SK-N-SH treated with all-trans-retinoic acid at 6 μM for 48 hours (cell line): ENCODE results near the gene NR5A2.

Experiments
- ATAC-seq: fragments of 200-7000 bp; cut with Tn5 transposase; 3 replicates; pipeline ENCODE4 v1.9.1; 2020; ENCODE audit warnings: mild to moderate bottlenecking, moderate library complexity
- ARNTL ChIP-seq: fragments of 450-650 bp; formaldehyde crosslinking; IDR thresholded peaks from 2 replicates; pipeline ENCODE4 v1.5.0; 2020; ENCODE audit warnings: low read depth, mild to moderate bottlenecking, moderate library complexity, borderline replicate concordance
- BACH2 ChIP-seq: fragments of 250-450 bp; sonication (Bioruptor Pico); IDR thresholded peaks from 2 replicates; pipeline ENCODE4 v1.9.0; 2021; ENCODE audit warnings: mild to moderate bottlenecking, borderline replicate concordance
- CSDC2 ChIP-seq: fragments of 250-450 bp; sonication (Bioruptor Pico); IDR thresholded peaks from 2 replicates; pipeline ENCODE4 v1.5.0; 2020; ENCODE audit warnings: mild to moderate bottlenecking, moderate library complexity
- ESRRG ChIP-seq: fragments of 250-450 bp; sonication (Bioruptor Pico); IDR thresholded peaks from 2 replicates; pipeline ENCODE4 v1.6.1; 2021; ENCODE audit warnings: mild to moderate bottlenecking
- GLIS3 ChIP-seq: fragments of 250-450 bp; sonication (Bioruptor Pico); IDR thresholded peaks from 2 replicates; pipeline ENCODE4 v1.5.0; 2020; ENCODE audit warnings: mild to moderate bottlenecking, moderate library complexity
- ISL1 ChIP-seq: fragments of 250-450 bp; sonication (Bioruptor Pico); IDR thresholded peaks from 2 replicates; pipeline ENCODE4 v2.1.2; 2022; ENCODE audit warnings: mild to moderate bottlenecking, moderate library complexity
- OSR1 ChIP-seq: fragments of 250-450 bp; sonication (Bioruptor Pico); IDR thresholded peaks from 2 replicates; pipeline ENCODE4 v1.8.0; 2022; ENCODE audit warnings: moderate library complexity, mild to moderate bottlenecking, inconsistent platforms
- PPARA ChIP-seq: fragments of 250-450 bp; sonication (Bioruptor Pico); IDR thresholded peaks from 2 replicates; pipeline ENCODE4 v1.5.0; 2020; ENCODE audit warnings: mild to moderate bottlenecking, borderline replicate concordance
- RARB ChIP-seq: fragments of 250-450 bp; sonication (Bioruptor Pico); IDR thresholded peaks from 2 replicates; pipeline ENCODE4 v1.8.0; 2021; ENCODE audit warnings: mild to moderate bottlenecking, moderate library complexity
- SNAI2 ChIP-seq: fragments of 250-450 bp; sonication (Bioruptor Pico); IDR thresholded peaks from 2 replicates; pipeline ENCODE4 v1.5.0; 2020; ENCODE audit warnings: mild to moderate bottlenecking, moderate library complexity
- TCF4 ChIP-seq: fragments of 250-450 bp; sonication (Bioruptor Pico); IDR thresholded peaks from 2 replicates; pipeline ENCODE4 v1.8.0; 2021; ENCODE audit warnings: mild to moderate bottlenecking, moderate library complexity, borderline replicate concordance
- TOX ChIP-seq: fragments of 250-450 bp; sonication (Bioruptor Pico); IDR thresholded peaks from 2 replicates; pipeline ENCODE4 v1.8.0; 2021; ENCODE audit warnings: mild to moderate bottlenecking, moderate library complexity, borderline replicate concordance
- ZC3H10 ChIP-seq: fragments of 250-450 bp; sonication (Bioruptor Pico); IDR thresholded peaks from 2 replicates; pipeline ENCODE4 v1.5.1; 2021; ENCODE audit warnings: mild to moderate bottlenecking, moderate library complexity
- ZFP3 ChIP-seq: fragments of 250-450 bp; sonication (Bioruptor Pico); IDR thresholded peaks from 2 replicates; pipeline ENCODE4 v1.5.0; 2020; ENCODE audit warnings: mild to moderate bottlenecking, moderate library complexity
- ZFP30 ChIP-seq: fragments of 450-650 bp; formaldehyde crosslinking; IDR thresholded peaks from 2 replicates; pipeline ENCODE4 v1.5.0; 2022; ENCODE audit warnings: mild to moderate bottlenecking, moderate library complexity
- ZNF565 ChIP-seq: fragments of 450-650 bp; formaldehyde crosslinking; conservative IDR thresholded peaks from 2 replicates; pipeline ENCODE4 v1.5.0; 2020; ENCODE audit warnings: low read depth, mild to moderate bottlenecking, moderate library complexity
- ZNF70 ChIP-seq: fragments of 450-650 bp; formaldehyde crosslinking; IDR thresholded peaks from 2 replicates; pipeline ENCODE4 v1.5.0; 2020; ENCODE audit warnings: mild to moderate bottlenecking, moderate library complexity
- ZNF8 ChIP-seq: fragments of 450-650 bp; formaldehyde crosslinking; IDR thresholded peaks from 2 replicates; pipeline ENCODE4 v1.5.0; 2020; ENCODE audit warnings: mild to moderate bottlenecking, moderate library complexity
- TF ChIP-seq, protein P1 (sequence below): fragments of 250-450 bp; sonication (Bioruptor Pico); IDR thresholded peaks from 2 replicates; pipeline ENCODE4 v1.8.0; 2020; ENCODE audit warnings: mild to moderate bottlenecking, moderate library complexity, borderline replicate concordance
- TF ChIP-seq, protein P2 (sequence below): fragments of 250-450 bp; sonication (Bioruptor Pico); IDR thresholded peaks from 2 replicates; pipeline ENCODE4 v1.5.1; 2021; ENCODE audit warnings: mild to moderate bottlenecking, moderate library complexity
- TF ChIP-seq, protein P3 (sequence below): fragments of 250-450 bp; sonication (Bioruptor Pico); IDR thresholded peaks from 2 replicates; pipeline ENCODE4 v1.5.0; 2020; ENCODE audit warnings: mild to moderate bottlenecking, moderate library complexity

Gene NR5A2

DNA sequence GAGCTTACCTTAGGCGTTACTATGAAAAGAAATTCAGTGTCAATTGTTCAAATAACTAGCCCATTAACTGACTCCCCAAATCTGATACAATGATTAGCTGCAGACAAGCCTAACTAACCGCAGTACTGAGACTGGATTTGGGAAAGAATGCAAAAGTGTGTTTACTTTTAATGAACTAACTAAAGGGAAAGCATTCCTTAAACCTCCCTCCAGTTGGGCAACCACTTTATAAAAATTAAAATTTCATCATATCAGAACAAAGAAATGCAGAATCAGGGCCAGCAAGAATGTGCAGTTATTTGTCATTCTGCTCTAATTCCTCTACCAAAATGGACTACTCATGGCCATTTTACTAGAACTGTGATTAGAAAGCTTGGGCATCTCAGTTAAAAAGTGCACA, 11.7 kb upstream of the NR5A2 start:
- no peak for ATAC-seq
- TF ChIP-seq RARB (CRISPR knock-in tag) (no peak), ISL1 (CRISPR knock-in tag) (no peak), ZNF8 (no peak), TCF4 (CRISPR knock-in tag) (no peak), ZNF565 (CRISPR knock-in tag) (no peak), ZFP3 (CRISPR knock-in tag) (no peak), ZC3H10 (no peak), GLIS3 (CRISPR knock-in tag) (no peak), TOX (CRISPR knock-in tag) (no peak), SNAI2 (no peak), ZFP30 (no peak), ESRRG (CRISPR knock-in tag) (no peak), CSDC2 (CRISPR knock-in tag) (no peak)
- TF ChIP-seq, protein P1, sequence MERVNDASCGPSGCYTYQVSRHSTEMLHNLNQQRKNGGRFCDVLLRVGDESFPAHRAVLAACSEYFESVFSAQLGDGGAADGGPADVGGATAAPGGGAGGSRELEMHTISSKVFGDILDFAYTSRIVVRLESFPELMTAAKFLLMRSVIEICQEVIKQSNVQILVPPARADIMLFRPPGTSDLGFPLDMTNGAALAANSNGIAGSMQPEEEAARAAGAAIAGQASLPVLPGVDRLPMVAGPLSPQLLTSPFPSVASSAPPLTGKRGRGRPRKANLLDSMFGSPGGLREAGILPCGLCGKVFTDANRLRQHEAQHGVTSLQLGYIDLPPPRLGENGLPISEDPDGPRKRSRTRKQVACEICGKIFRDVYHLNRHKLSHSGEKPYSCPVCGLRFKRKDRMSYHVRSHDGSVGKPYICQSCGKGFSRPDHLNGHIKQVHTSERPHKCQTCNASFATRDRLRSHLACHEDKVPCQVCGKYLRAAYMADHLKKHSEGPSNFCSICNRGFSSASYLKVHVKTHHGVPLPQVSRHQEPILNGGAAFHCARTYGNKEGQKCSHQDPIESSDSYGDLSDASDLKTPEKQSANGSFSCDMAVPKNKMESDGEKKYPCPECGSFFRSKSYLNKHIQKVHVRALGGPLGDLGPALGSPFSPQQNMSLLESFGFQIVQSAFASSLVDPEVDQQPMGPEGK (CRISPR knock-in tag): no peak
- TF ChIP-seq, protein P2, sequence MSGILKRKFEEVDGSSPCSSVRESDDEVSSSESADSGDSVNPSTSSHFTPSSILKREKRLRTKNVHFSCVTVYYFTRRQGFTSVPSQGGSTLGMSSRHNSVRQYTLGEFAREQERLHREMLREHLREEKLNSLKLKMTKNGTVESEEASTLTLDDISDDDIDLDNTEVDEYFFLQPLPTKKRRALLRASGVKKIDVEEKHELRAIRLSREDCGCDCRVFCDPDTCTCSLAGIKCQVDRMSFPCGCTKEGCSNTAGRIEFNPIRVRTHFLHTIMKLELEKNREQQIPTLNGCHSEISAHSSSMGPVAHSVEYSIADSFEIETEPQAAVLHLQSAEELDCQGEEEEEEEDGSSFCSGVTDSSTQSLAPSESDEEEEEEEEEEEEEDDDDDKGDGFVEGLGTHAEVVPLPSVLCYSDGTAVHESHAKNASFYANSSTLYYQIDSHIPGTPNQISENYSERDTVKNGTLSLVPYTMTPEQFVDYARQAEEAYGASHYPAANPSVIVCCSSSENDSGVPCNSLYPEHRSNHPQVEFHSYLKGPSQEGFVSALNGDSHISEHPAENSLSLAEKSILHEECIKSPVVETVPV (CRISPR knock-in tag): no peak

DNA sequence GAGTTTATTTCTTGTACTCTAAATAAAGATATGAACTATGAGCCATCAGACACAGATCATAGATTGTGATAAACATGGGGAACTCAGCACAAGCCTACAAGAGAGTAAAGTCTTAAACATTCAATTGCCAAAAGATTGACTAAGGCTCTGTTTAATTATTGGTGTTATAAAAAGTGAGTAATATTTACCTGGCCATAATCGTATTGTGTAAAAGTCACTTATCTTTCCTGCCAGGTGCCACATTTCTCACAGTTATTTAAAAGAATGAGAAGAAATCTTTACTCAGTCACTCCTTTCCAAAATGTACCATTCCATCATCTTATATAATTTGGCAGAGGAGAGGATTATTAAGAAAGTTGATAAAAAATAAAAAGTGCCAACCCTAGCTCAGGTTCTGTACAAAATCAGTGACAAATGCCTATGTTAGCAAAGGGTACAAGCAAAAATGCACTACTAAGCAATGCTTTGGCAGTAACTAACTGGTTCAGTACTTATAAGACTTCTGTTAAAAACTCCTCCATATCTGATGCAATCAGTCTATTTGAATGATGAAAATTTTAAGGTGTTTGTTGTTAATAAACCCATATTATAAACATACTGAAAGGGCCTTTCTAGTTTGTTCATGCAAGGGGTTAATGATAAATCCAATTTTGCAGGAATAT, 5.8 kb upstream of the NR5A2 start:
- TF ChIP-seq PPARA (no peak), ZNF70 (no peak), RARB (CRISPR knock-in tag) (no peak), ZC3H10 (no peak)
- ATAC-seq: no peak

DNA sequence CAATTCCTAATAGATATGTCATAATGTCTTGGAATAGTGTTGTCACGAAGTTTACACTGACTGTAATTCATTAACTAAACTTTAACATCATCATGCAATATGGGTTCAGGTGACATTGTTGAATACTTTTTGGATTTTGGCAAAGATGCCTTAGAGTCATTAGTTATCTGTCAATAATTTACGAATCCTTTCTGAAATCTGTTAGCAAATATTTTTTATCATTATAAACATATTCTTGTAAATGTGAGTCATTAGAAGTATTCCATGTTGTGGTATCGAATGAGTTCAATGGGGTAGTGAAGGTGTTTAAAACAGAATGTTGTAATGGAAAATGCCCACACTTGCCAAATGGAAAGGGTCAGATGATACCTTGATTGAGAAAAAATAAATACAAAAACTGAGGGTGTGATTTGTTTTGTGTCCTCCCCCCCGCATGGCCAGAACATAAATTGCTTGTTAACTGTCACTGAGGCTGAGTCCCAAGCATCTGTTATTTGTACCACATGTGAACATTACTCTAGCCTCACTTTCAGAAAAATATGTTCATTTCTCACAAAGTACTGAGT, 5.2 kb upstream of the NR5A2 start:
- ATAC-seq: no peak
- TF ChIP-seq ZNF70: no peak
- TF ChIP-seq, protein P2 (CRISPR knock-in tag): no peak
- TF ChIP-seq, protein P1 (CRISPR knock-in tag): no peak
- TF ChIP-seq ZNF8: no peak
- TF ChIP-seq SNAI2: no peak
- TF ChIP-seq, protein P3, sequence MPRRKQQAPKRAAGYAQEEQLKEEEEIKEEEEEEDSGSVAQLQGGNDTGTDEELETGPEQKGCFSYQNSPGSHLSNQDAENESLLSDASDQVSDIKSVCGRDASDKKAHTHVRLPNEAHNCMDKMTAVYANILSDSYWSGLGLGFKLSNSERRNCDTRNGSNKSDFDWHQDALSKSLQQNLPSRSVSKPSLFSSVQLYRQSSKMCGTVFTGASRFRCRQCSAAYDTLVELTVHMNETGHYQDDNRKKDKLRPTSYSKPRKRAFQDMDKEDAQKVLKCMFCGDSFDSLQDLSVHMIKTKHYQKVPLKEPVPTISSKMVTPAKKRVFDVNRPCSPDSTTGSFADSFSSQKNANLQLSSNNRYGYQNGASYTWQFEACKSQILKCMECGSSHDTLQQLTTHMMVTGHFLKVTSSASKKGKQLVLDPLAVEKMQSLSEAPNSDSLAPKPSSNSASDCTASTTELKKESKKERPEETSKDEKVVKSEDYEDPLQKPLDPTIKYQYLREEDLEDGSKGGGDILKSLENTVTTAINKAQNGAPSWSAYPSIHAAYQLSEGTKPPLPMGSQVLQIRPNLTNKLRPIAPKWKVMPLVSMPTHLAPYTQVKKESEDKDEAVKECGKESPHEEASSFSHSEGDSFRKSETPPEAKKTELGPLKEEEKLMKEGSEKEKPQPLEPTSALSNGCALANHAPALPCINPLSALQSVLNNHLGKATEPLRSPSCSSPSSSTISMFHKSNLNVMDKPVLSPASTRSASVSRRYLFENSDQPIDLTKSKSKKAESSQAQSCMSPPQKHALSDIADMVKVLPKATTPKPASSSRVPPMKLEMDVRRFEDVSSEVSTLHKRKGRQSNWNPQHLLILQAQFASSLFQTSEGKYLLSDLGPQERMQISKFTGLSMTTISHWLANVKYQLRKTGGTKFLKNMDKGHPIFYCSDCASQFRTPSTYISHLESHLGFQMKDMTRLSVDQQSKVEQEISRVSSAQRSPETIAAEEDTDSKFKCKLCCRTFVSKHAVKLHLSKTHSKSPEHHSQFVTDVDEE (CRISPR knock-in tag): no peak
- TF ChIP-seq GLIS3 (CRISPR knock-in tag): no peak
- no peak for TF ChIP-seq OSR1 (CRISPR knock-in tag)
- TF ChIP-seq ESRRG (CRISPR knock-in tag): no peak
- TF ChIP-seq ZFP3 (CRISPR knock-in tag): no peak
- TF ChIP-seq ZC3H10: no peak
- TF ChIP-seq TOX (CRISPR knock-in tag): no peak
- TF ChIP-seq RARB (CRISPR knock-in tag): no peak
- no peak for TF ChIP-seq TCF4 (CRISPR knock-in tag)
- TF ChIP-seq ISL1 (CRISPR knock-in tag): no peak
- no peak for TF ChIP-seq ARNTL (CRISPR knock-in tag)
- no peak for TF ChIP-seq BACH2 (CRISPR knock-in tag)
- no peak for TF ChIP-seq PPARA
